K562 (cell line): ENCODE data around the gene TNF. TPM values are rescaled to one million over a fixed set of nuclear protein-coding genes. Genes with fewer than 3 reads are reported as not detected.
A peak's percentile ranks its signal among the peaks of the same experiment; 100 is the strongest.

ENCODE experiments used
- CC2D1A ChIP-seq: fragments of 450-650 bp; IDR thresholded peaks from 2 replicates; pipeline ENCODE4 v1.6.1; 2017; ENCODE audit warnings: mild to moderate bottlenecking
- DPF2 ChIP-seq: fragments of 450-650 bp; IDR thresholded peaks from 2 replicates; pipeline ENCODE4 v1.6.1; 2016
- FOS ChIP-seq: IDR thresholded peaks from 3 replicates; pipeline ENCODE4 v1.6.1; 2011; ENCODE audit not compliant: insufficient read length; ENCODE audit errors: extremely low read depth
- GABPB2 ChIP-seq: fragments of 250-450 bp; sonication (Bioruptor Pico); conservative IDR thresholded peaks from 2 replicates; pipeline ENCODE4 v1.5.1; 2021; ENCODE audit warnings: mild to moderate bottlenecking
- NR2C2 ChIP-seq, 2 experiments: fragments of 200-800 bp in 1 of 2; sonication (Bioruptor generic) in 1 of 2; sonication (generic) in 1 of 2; formaldehyde crosslinking in 1 of 2; IDR thresholded peaks; 2 replicates each; pipeline versions ENCODE4 v1.6.1 to v1.8.0; 2016 to 2022; ENCODE audit warnings: mild to moderate bottlenecking in 1 of 2, missing compliant biosample characterization in 1 of 2, missing genetic modification characterization in 1 of 2, missing genetic modification reagents in 1 of 2
- RBM34 ChIP-seq: fragments of 200-400 bp; formaldehyde crosslinking; IDR thresholded peaks from 2 replicates; pipeline ENCODE4 v1.6.1; 2018; ENCODE audit warnings: low read length, borderline replicate concordance; ENCODE audit not compliant: insufficient read depth
- RCOR1 ChIP-seq, 2 experiments: IDR thresholded peaks; 2 replicates each; pipeline ENCODE4 v1.6.1; 2012; ENCODE audit warnings: low read depth in 2 of 2, low read length in 2 of 2, borderline replicate concordance in 1 of 2, improper control_type of control experiment in 1 of 2
- RUNX1 ChIP-seq: sonication (generic); IDR thresholded peaks from 2 replicates; pipeline ENCODE4 v1.6.1; 2016; ENCODE audit warnings: antibody characterized with exemption, low read depth
- SIN3A ChIP-seq, 2 experiments: fragments of 150-350 bp in 1 of 2; IDR thresholded peaks; 2 replicates each; pipeline ENCODE4 v1.6.1; 2011 to 2016; ENCODE audit warnings: borderline replicate concordance in 2 of 2, low read depth in 2 of 2, low read length in 2 of 2, mild to moderate bottlenecking in 2 of 2, moderate library complexity in 2 of 2; ENCODE audit not compliant: control insufficient read depth in 1 of 2
- SMARCE1 ChIP-seq: fragments of 450-650 bp; IDR thresholded peaks from 2 replicates; pipeline ENCODE4 v1.7.1; 2016; ENCODE audit warnings: mild to moderate bottlenecking
- ZNF165 ChIP-seq: fragments of 250-450 bp; sonication (Bioruptor Pico); IDR thresholded peaks from 2 replicates; pipeline ENCODE4 v1.4.0; 2020; ENCODE audit warnings: borderline replicate concordance
- ZNF184 ChIP-seq: sonication (generic); formaldehyde crosslinking; IDR thresholded peaks from 2 replicates; pipeline ENCODE4 v1.5.0; 2020; ENCODE audit warnings: missing genetic modification reagents
- ZNF311 ChIP-seq: fragments of 250-450 bp; sonication (Bioruptor Pico); IDR thresholded peaks from 2 replicates; pipeline ENCODE4 v1.4.0; 2020; ENCODE audit warnings: mild to moderate bottlenecking, moderate library complexity
- polyA plus RNA-seq, 8 experiments: library from polyadenylated mRNA; depleted of rRNA in 4 of 8; stranded (reverse) in 5 of 8; unstranded in 3 of 8; fragments of >200 nt; fragmentation: Nextera tagmentation in 2 of 8; fragmentation: Illumina TruSeq in 1 of 8; extraction: Ambion mirVana in 2 of 8; extraction: Trizol in 1 of 8; gene quantifications; 2 replicates each; pipeline versions ENCODE4 v1.2.1 to v1.2.3, GENCODE V29; 2011 to 2014; ENCODE audit warnings: inconsistent platforms in 1 of 8, missing spikeins in 1 of 8
- total RNA-seq, 7 experiments: library from RNA; depleted of rRNA in 6 of 7; stranded (reverse); fragments of >200 nt in 6 of 7; fragmentation: Illumina TruSeq in 2 of 7; extraction: Trizol in 2 of 7; gene quantifications; 2 replicates each; pipeline versions ENCODE4 v1.2.1 to v1.2.3, GENCODE V29; 2011 to 2021; ENCODE audit warnings: low replicate concordance in 1 of 7

The TNF gene
- total and polyA plus RNA-seq, 9 of the 15 experiments (the other 6 are each of a cell fraction or from before 2014, with no cell fraction given): 0.08 to 0.40 TPM; not detected in 7

GRCh38 chr6:31560697-31561058 is 14.7 kb upstream of the TNF start (continued):
- TF ChIP-seq GABPB2 (CRISPR knock-in tag) (no peak), CC2D1A (no peak), ZNF165 (CRISPR knock-in tag) (no peak), DPF2 (0 out of 2 replicates have a peak, but pooled peaks have one; percentile 18), SMARCE1 (no peak), RUNX1 (no peak), ZNF311 (no peak), RBM34 (no peak), SIN3A (IDR thresholded peaks at IDR 0.05; ENCODE audit: borderline replicate concordance in 2 of 2, control insufficient read depth in 1 of 2, low read depth in 2 of 2, low read length in 2 of 2) (no peak), RCOR1 (IDR thresholded peaks at IDR 0.05; ENCODE audit: borderline replicate concordance in 1 of 2, low read depth in 2 of 2, low read length in 2 of 2) (no peak), NR2C2 (CRISPR knock-in tag; IDR thresholded peaks at IDR 0.05) (no peak), NR2C2 (tag; IDR thresholded peaks at IDR 0.05) (0 out of 2 replicates have a peak, but pooled peaks have one; percentile 18), FOS (no peak), ZNF184 (CRISPR knock-in tag) (no peak)
